Measurements from ENCODE around the gene ITIH1.

The ITIH1 gene

GRCh38 chr3:52841211-52841980, 64.0 kb downstream of the ITIH1 start:
- no peak for TF ChIP-seq CTCF (IDR thresholded peaks at IDR 0.05; ENCODE audit: low read depth, low read length)
- H3K4me3 ChIP-seq (ENCODE audit: low read depth, low read length): no peak overlapping the region
